ENCODE data around the gene FREY1.

Gene FREY1

GRCh38 chr11:45906096-45906682, 882 bp downstream of the FREY1 start:
- no peak for TF ChIP-seq CTCF (IDR thresholded peaks at IDR 0.05)

- TF ChIP-seq CTCF (IDR thresholded peaks at IDR 0.05), result no peak
These were observed 2.0 kb downstream of the FREY1 start for GRCh38 chr11:45905095-45905494.

DNA sequence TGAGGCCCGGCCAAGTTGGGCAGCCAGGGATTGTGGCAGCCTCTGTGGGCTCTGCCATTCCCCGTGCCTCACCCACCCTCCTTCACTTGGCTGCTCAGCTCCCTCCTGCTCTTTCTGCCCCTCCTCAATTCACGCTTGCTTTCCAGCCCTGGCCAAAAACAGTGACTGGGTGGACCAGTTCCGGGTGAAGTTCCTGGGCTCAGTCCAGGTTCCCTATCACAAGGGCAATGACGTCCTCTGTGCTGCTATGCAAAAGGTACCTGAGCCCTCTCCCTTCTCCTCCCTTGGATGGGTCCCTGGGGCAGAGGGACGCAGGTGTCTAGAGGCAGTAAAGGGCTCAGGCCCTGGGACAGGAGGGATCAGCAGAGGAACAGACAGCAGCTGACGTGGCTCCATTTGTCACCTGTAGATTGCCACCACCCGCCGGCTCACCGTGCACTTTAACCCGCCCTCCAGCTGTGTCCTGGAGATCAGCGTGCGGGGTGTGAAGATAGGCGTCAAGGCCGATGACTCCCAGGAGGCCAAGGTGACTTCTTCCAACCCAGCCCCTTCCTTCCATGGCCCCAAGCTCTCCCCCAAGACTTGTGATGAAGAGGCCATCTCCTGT, 2.7 kb downstream of the FREY1 start:
- TF ChIP-seq CTCF (IDR thresholded peaks at IDR 0.05), result no peak

- no peak for TF ChIP-seq CTCF (IDR thresholded peaks at IDR 0.05)
These were observed 4.4 kb downstream of the FREY1 start for GRCh38 chr11:45902452-45903380.

DNA sequence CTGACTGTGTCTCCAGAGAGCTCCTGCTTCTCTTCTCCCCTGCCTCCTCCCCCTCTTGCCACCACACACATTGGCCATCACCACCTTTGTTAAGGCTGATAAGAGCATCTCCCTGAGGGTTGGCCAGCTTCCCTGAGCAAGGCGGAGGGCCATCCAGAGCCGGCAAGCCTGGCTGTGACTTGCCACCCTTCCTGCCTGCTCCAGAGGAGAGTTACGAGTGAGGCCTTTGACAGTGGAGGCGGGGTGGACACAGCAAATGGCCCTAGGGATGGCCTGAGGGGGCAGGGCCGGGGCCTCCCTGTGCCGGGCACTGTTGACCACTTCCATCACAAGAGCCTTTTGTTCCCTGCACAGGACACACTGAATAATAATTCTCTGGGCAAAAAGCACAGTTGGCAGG, 5.4 kb downstream of the FREY1 start:
- no peak for TF ChIP-seq CTCF (IDR thresholded peaks at IDR 0.05)

DNA sequence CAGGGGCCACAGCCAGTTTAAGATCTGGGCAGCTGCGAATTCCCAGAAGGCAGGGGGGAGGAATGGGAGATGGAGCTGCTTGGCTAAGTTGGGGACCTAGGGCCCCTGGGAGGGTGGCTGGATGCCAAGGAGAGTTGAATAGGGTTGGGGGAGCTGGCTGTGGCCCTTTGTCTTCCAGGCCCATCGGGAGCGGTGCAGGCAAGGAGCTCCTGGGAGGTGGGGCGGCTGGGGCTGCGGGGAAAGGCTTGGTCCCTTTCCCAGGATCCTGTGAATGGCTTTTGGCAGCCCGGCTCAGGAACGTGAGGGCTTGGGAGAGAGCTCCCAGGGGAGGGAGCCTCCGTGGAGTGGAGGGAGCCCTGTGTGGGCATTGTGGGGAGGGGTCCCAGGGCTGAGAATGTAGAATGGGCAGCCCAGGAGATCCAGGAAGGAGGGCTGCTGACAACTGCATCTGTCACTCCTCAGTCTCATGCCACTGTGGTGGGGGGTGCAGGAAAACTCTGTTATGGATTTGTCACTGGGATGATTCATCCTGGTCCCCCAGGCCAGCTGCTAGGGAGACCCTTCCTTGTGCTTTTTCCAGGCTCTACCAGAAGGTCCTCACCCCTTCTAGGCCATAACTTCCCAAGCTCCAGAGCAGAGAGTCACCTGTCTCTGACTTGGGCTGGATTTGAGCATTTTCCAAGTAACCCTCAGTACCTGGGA, 6.0 kb downstream of the FREY1 start:
- TF ChIP-seq CTCF (IDR thresholded peaks at IDR 0.05), result no peak

- no peak for TF ChIP-seq CTCF (IDR thresholded peaks at IDR 0.05)
These were observed 7.5 kb downstream of the FREY1 start for GRCh38 chr11:45899448-45900174.

Measured in LNCAP (cell line).